ENCODE data around the gene M6PR.
A peak's percentile ranks its signal among the peaks of the same experiment; 100 is the strongest.
"Not testable (repeated sequence)": the region's sequence is repeated elsewhere in the genome, so short reads cannot be mapped to it uniquely, and the experiment has no call there.

Gene M6PR

DNA sequence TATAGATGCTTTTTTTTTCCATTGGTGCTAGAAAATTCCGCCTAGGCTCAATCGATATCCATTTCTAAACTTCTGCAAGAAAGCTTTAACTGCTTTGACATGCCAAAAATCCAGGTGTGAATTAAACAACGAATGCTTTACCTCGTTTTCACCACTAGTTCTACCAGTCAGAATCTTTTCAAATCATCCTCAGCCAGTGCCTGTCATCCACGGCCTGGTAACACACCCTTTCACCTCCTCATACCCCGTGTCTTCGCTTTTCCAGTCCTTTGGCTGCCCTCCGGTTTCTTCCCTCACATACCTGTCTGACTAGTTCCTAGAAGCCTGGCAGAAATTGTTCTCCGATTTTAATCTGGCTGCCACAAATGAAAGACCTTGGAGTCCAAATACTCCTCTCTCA, 36.5 kb downstream of the M6PR start:
- no peak for DNase-seq (ENCODE audit: low read depth)

DNA sequence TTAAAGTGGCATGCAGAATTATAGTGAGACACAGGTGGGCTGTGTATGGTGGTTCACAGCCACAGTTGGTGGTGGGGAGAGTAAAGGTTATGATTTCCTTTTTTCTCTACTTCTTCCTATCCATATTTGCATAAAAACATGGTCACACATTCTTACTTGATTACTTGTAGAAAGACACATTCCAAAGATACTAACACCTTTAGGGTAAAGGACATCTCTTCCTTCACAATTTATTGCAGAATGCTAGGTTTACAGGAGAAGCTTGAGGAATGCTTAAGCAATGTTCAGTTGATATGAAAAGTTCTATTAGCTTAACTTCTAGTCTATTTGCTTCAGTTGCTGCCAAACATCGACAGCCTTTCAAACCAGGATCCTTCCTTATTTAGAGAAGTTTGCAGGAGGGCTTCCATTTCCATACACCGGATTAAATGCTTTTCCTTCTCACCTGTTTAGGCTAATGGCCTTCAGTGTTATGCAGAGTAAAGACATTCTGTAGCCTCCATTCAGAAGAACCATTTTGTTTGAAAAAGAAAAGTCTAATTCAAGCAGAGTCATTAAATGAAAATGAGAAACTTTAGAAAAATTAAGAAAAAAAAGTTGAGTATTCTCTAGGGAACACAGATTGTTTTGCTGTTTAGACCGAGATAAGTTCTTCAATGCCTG, 37.7 kb downstream of the M6PR start:
- DNase-seq (ENCODE audit: low read depth), result peak; percentile 20

DNA sequence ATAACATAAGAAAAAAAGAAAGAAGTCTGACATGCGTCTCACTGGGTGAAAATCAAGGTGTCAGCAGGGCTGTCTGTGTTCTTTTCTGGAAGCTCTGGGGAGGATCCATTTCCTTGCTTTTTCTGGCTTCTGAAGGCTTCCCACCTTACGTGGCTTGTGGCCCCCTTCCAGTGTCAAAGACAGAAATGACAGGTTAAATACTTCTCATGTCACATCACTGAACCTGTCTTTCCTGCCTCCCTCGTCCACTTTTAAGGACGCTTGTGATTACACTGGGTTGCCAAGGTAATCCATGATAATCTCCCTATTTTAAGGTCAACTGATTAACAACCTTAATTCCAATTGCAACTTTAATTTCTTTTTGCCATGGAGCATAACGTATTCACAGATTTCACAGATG, 39.7 kb downstream of the M6PR start:
- DNase-seq (ENCODE audit: low read depth), result no peak

DNA sequence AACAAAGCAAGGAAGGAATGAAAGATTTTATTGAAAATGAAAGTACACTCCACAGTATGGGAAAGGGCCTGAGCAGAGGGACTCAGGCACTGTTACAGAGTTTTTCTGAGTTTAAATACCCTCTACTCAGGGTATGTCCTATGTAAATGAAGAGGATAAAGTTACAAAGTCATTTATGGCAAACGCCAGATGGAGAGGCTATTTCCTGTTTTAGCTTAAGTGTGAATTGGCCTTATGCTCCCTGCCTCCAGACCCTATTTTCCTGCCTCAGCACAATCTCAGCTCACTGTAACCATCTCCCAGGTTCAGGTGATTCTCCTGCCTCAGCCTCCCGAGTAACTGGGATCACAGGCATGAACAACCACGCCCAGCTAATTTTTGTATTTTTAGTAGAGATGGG, 41.9 kb downstream of the M6PR start:
- no peak for DNase-seq (ENCODE audit: low read depth)

DNA sequence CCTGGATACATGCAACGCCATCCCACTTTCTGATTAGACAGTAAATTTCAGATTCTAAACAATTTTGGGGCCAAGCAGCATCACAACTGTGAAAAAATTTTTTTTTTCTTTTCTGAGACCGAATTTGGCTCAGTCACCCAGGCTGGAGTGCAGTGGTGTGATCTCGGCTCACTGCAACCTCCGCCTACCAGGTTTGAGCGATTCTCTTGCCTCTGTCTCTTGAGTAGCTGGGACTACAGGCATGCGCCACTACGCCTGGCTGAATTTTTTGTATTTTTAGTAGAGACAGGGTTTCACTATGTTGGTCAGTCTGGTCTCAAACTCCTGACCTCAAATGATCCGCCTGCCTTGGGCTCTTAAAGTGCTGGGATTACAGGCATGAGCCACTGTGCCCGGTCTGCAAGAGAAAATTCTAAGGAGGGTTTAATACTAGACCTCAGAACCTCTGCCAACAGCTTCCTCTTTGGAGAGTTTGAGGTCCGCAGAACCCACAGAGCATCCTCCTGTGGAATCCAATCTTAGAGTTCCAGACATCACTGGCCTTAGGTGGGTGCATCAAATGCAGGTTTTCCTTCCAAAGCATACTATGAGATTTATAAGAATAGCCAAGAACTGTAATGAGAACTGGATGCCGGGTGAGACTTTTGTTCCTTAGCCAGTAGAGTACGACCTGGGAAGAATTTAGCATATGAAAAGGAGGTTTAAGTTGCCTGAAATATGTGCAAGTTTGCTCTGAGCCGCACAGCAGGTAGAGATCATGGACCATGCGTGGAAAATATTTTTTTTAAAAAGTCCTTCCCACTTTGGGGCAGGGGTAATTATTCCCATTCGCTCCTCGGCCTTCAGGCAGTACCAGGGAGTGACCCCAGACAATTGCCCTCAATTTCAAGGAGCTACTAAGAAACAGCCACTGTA, 42.9 kb downstream of the M6PR start:
- DNase-seq (ENCODE audit: low read depth), result no peak

DNA sequence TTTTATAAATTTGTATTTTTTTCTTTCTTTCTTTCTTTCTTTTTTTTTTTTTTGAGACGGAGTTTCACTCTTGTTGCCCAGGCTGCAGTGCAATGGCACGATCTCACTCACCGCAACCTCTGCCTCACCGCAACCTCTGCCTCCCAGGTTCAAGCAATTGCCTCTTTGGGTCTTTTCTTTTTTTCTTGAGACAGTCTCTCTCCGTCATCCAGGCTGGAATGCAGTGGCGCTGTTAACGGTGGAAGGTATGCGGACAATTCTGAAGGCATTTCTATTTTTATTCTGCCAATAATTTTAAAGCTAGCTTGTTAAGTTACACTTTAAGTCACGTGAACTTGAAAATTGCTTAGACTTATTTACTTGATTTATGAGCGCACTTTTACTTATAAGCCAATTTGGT, 43.9 kb downstream of the M6PR start:
- DNase-seq (ENCODE audit: low read depth), result no peak

DNA sequence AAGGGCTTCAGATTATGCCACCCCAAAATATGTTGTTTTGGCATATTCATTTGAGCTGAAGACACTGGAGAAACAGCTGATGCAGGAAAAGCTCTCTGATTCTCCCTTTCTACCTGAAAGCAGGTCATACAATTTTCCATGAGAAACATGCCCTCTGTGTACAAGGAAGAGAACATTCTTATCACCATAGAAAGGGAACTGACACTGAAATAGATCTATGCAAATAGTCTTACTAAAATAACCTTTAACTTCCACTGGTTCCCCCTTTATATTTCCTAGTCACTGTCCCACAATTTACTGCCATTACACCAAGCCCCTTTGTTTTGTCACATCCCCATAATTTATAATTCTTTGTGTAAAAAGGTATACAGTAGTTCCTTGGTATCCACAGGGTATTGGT, 44.8 kb downstream of the M6PR start:
- no peak for DNase-seq (ENCODE audit: low read depth)

DNA sequence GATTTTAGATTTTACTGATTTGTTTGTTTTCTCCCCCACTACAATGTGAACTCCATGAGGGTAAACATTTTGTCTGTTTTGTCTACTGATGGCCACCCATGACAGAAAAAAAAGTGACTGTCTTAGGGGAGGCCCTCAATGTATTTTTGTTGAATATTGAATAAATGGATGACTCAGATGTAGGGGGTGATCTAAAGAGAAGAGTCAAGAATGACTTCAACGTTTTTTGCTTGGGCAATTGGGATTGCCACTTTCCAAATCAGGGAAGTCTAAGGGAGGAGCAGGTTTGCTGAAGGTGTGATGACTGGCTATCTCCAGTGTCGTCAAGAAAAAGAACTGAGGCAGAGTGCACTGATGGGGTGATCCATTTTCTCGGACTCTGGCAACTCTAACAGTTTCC, 45.8 kb downstream of the M6PR start:
- no peak for DNase-seq (ENCODE audit: low read depth)

DNA sequence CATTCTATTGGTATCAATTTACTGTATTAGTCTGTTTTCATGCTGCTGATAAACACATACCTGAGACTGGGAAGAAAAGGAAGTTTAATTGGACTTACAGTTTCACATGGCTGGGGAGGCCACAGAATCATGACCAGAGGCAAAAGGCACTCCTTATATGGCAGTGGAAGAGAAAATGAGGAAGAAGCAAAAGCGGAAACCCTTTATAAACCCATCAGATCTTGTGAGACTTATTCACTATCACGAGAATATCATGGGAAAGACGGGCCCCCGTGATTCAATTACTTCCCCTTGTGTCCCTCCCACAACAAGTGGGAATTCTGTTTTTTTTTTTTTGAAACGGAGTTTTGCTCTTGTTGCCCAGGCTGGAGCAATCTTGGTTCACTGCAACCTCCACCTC, 46.7 kb downstream of the M6PR start:
- DNase-seq (ENCODE audit: low read depth), result not testable (repeated sequence)

DNA sequence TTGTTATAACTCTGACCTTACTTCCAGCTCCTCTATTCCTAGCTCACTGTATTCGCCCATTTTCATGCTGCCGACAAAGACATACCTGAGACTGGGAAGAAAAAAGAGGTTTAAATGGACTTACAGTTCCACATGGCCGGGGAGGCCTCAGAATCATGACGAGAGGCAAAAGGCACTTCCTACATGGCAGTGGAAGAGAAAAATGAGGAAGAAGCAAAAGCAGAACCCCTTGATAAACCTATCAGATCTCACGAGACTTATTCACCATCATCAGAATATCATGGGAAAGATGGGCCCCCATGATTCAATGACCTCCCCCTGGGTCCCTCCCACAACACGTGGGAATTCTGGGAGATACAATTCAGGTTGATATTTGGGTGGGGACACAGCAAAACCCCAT, 49.6 kb downstream of the M6PR start:
- DNase-seq (ENCODE audit: low read depth), result no peak

DNA sequence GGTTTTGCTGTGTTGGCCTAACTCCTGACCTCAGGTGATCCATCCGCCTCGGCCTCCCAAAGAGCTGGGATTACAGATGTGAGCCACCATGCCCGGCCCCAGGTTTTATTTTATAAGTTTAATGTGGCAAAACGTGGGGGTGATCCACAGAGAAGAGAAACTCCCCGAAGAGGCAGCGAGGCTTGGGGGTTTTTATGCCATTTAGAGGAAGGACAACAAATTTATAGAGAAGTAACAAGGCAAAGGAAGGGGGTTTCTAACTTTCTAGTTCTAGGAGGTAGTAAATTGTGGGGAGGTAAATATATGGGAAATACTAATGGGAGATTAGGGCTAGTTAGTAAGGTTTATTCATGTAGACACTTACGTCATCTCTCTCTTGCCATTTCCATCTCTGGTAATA, 52.4 kb downstream of the M6PR start:
- no peak for DNase-seq (ENCODE audit: low read depth)

DNA sequence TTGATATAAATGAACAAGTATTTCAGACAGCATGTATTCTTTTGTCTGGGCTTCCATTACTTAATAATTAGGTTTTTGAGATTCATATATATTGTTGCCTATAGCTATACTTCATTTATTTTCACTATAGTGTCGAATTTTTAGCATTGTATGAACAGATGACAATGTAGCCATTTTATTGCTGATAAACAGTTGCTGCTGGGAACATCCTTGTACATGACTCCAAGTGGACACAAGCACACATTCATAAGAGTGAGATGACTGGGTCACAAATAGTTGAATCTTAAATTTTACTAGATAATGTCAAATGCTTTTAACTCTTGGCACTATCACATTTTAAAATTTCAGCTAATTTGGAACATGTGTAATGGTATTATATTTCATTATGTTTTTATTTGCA, 54.5 kb downstream of the M6PR start:
- no peak for DNase-seq (ENCODE audit: low read depth)

DNA sequence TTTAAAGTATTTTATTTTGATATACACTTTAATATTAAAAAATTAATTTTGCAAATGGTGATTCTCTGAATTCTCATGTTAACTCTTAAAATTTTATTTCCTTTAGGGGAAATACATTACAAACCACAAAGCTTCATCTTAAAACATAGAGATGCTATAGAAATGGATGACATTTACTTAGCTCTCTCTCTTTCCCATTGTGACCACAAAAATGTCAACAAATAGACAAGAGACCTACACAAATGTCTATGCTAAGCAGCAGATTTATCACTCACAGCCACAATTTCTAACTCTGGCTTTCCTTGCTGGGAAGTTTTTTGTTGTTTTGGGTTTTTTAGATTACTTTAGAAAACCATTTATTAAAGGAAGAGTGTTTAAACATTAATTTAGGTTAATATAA, 55.1 kb downstream of the M6PR start:
- DNase-seq (ENCODE audit: low read depth), result peak; percentile 7

DNA sequence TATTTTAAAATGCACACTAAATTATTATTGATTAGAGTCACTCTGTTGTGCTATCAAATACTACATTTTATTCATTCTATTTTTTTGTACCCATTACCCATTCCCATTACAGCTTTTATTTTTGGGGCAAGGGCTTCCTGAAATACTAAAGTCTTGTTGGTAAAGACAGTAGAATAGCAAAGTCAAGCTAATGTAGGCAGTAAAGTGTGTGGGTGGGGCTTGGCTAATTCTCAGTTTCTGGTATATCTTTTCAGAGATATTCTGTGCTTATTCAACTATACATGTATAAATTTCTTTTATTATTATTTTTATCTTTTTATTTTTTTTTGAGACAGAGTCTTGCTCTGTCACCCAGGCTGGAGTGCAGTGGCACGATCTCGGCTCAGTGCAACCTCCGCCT, 57.5 kb downstream of the M6PR start:
- no peak for DNase-seq (ENCODE audit: low read depth)
